K562 (cell line): ENCODE results near the gene PIK3CD. TPM values are rescaled to one million over a fixed set of nuclear protein-coding genes. Genes with fewer than 3 reads are reported as not detected.

ENCODE experiments used
- ATAC-seq: fragments of 200-7000 bp; cut with Tn5 transposase; 3 replicates; pipeline ENCODE4 v1.9.1; 2020; ENCODE audit warnings: moderate library complexity
- BruUV-seq: library from RNA; stranded (reverse); fragments of 400-500 nt; replicated peaks from 2 replicates; lab custom pipeline; 2021; lab: Mats Ljungman, UMichigan
- CTCF ChIA-PET: fragments of 300-600 bp; formaldehyde crosslinking; extraction: SDS; loops from one replicate; lab custom pipeline; 2021; ENCODE audit warnings: low intra/inter-chr PET ratio; lab: Yijun Ruan, JAX
- POLR2A ChIA-PET: fragments of 300-600, 350-650 bp; sonication (Branson Sonifier 250); formaldehyde crosslinking; extraction: SDS; loops from one replicate; lab custom pipeline; 2021; ENCODE audit warnings: antibody characterized with exemption, inconsistent platforms; lab: Yijun Ruan, JAX
- DNase-seq, 4 experiments: peaks; one replicate each; pipeline versions ENCODE4 v3.0.0 to v3.0.0-alpha.2; 2011 to 2018; ENCODE audit warnings: low spot score in 3 of 4, mixed read lengths in 3 of 4; ENCODE audit errors: extremely low read depth in 1 of 4
- FAIRE-seq: peaks from 2 replicates; lab custom pipeline; 2011; peaks lifted over from hg19 to GRCh38; lab: Jason Lieb, UNC
- H2AFZ ChIP-seq: 2 replicates; pipeline ENCODE4 v1.6.0; 2011; ENCODE audit warnings: low read depth, low read length, control low read depth, inconsistent platforms
- H3K27ac ChIP-seq: fragments of 200-600 bp; 3 replicates; pipeline ENCODE4 v1.8.0; 2011; ENCODE audit warnings: low read depth, mild to moderate bottlenecking, control low read depth, inconsistent platforms, low read length, moderate library complexity, mixed read lengths; ENCODE audit errors: extremely low read depth
- H3K27me3 ChIP-seq, 2 experiments: fragments of 300-600 bp in 1 of 2; 2 replicates in 1 of 2; 3 replicates in 1 of 2; pipeline versions ENCODE4 v1.6.0 to v1.8.0; 2011; ENCODE audit warnings: inconsistent platforms in 2 of 2, low read length in 2 of 2, mild to moderate bottlenecking in 1 of 2, mixed read lengths in 1 of 2, moderate library complexity in 1 of 2; ENCODE audit not compliant: control insufficient read depth in 2 of 2, insufficient read depth in 2 of 2
- H3K36me3 ChIP-seq: fragments of 300-600 bp; 3 replicates; pipeline ENCODE4 v1.8.0; 2011; ENCODE audit warnings: mild to moderate bottlenecking, low read length, inconsistent platforms; ENCODE audit not compliant: control insufficient read depth, insufficient read depth
- H3K4me1 ChIP-seq, 2 experiments: fragments of 200-600 bp in 1 of 2; replicated peaks in 1 of 2; 2 replicates in 1 of 2; 3 replicates in 1 of 2; pipeline versions ENCODE4 v1.5.1 to v1.8.0; 2011; ENCODE audit warnings: inconsistent platforms in 2 of 2, low read length in 2 of 2, mild to moderate bottlenecking in 1 of 2, mixed read lengths in 1 of 2, moderate library complexity in 1 of 2; ENCODE audit not compliant: control insufficient read depth in 2 of 2, insufficient read depth in 2 of 2
- H3K4me2 ChIP-seq: 2 replicates; pipeline ENCODE4 v1.6.1; 2011; ENCODE audit warnings: low read length, control low read depth, inconsistent platforms, mixed read lengths; ENCODE audit not compliant: insufficient read depth
- H3K4me3 ChIP-seq: fragments of 200-600 bp; sonication (generic), shearing (Covaris generic); 2 replicates; pipeline ENCODE4 v1.5.1; 2016; ENCODE audit warnings: control low read depth, inconsistent platforms
- H3K79me2 ChIP-seq: fragments of 200-600 bp; 3 replicates; pipeline ENCODE4 v1.8.0; 2011; ENCODE audit warnings: low read length, inconsistent platforms; ENCODE audit not compliant: control insufficient read depth, insufficient read depth
- H3K9ac ChIP-seq, 2 experiments: 2 replicates each; pipeline versions ENCODE4 v1.6.0 to v1.6.1; 2011; ENCODE audit warnings: low read depth in 2 of 2, low read length in 2 of 2, control low read depth in 1 of 2, inconsistent platforms in 1 of 2, mild to moderate bottlenecking in 1 of 2, mixed read lengths in 1 of 2; ENCODE audit not compliant: insufficient read depth in 1 of 2
- H3K9me1 ChIP-seq: one replicate; pipeline ENCODE4 v1.6.0; 2011; ENCODE audit warnings: inconsistent platforms, mild to moderate bottlenecking, low read length, moderate library complexity; ENCODE audit not compliant: control insufficient read depth, insufficient read depth
- H3K9me3 ChIP-seq: replicated peaks from 2 replicates; pipeline ENCODE4 v1.5.1; 2011; ENCODE audit warnings: low read depth, low read length, inconsistent platforms; ENCODE audit not compliant: control insufficient read depth, insufficient read depth
- H4K20me1 ChIP-seq: replicated peaks from 2 replicates; pipeline ENCODE4 v1.6.1; 2011; ENCODE audit warnings: low read length, inconsistent platforms, mixed read lengths; ENCODE audit not compliant: control insufficient read depth, insufficient read depth
- BDP1 ChIP-seq: IDR thresholded peaks from 3 replicates; pipeline ENCODE4 v1.6.1; 2011; ENCODE audit not compliant: insufficient read length, insufficient read depth
- CHCHD3 ChIP-seq: fragments of 250-450 bp; sonication (Bioruptor Pico); IDR thresholded peaks from 2 replicates; pipeline ENCODE4 v2.1.2; 2022; ENCODE audit warnings: mild to moderate bottlenecking
- MEF2A ChIP-seq: IDR thresholded peaks from 2 replicates; pipeline ENCODE4 v1.6.1; 2011; ENCODE audit warnings: low read depth, mild to moderate bottlenecking, low read length, moderate library complexity; ENCODE audit not compliant: control insufficient read depth
- MEIS2 ChIP-seq: fragments of 450-650 bp; IDR thresholded peaks from 2 replicates; pipeline ENCODE4 v1.6.1; 2014; ENCODE audit warnings: mild to moderate bottlenecking; ENCODE audit not compliant: partially characterized antibody
- MTA3 ChIP-seq: fragments of 450-650 bp; formaldehyde crosslinking; IDR thresholded peaks from 2 replicates; pipeline ENCODE4 v1.6.1; 2017; ENCODE audit warnings: mild to moderate bottlenecking, borderline replicate concordance
- ZBTB33 ChIP-seq: sonication (generic); formaldehyde crosslinking; IDR thresholded peaks from 2 replicates; pipeline ENCODE4 v1.8.1; 2023; ENCODE audit warnings: mild to moderate bottlenecking, missing genetic modification reagents
- ZNF140 ChIP-seq: fragments of 250-450 bp; sonication (Bioruptor Pico); IDR thresholded peaks from 2 replicates; pipeline ENCODE4 v1.8.0; 2021; ENCODE audit warnings: moderate library complexity, mild to moderate bottlenecking, inconsistent platforms
- WGBS: fragments of 100-300 bp; shearing (Covaris generic); methylation state at CpG from one replicate; pipeline ENCODE4 v1.1.6; 2016; ENCODE audit warnings: low coverage, mixed read lengths; ENCODE audit not compliant: insufficient coverage; ENCODE audit errors: missing lambda C conversion rate; 5-methylcytosine and 5-hydroxymethylcytosine counted together
- in situ Hi-C: fragments of 300-500 bp; cut with MboI; formaldehyde crosslinking; loops from 4 replicates; pipeline ENCODE4 v1.15.0; 2018; ENCODE audit warnings: inconsistent platforms, mixed read lengths
- intact Hi-C: fragments of 100-400 bp; cut with micrococcal nuclease; formaldehyde crosslinking; loops from 2 replicates; pipeline ENCODE4 v1.14.2; 2022
- polyA plus RNA-seq, 8 experiments: library from polyadenylated mRNA; depleted of rRNA in 4 of 8; stranded (reverse) in 5 of 8; unstranded in 3 of 8; fragments of >200 nt; fragmentation: Nextera tagmentation in 2 of 8; fragmentation: Illumina TruSeq in 1 of 8; extraction: Ambion mirVana in 2 of 8; extraction: Trizol in 1 of 8; gene quantifications; 2 replicates each; pipeline versions ENCODE4 v1.2.1 to v1.2.3, GENCODE V29; 2011 to 2014; ENCODE audit warnings: inconsistent platforms in 1 of 8, missing spikeins in 1 of 8
- total RNA-seq, 7 experiments: library from RNA; depleted of rRNA in 6 of 7; stranded (reverse); fragments of >200 nt in 6 of 7; fragmentation: Illumina TruSeq in 2 of 7; extraction: Trizol in 2 of 7; gene quantifications; 2 replicates each; pipeline versions ENCODE4 v1.2.1 to v1.2.3, GENCODE V29; 2011 to 2021; ENCODE audit warnings: low replicate concordance in 1 of 7
- TF ChIP-seq, protein P1 (sequence below): fragments of 450-650 bp; IDR thresholded peaks from 2 replicates; pipeline ENCODE4 v1.6.1; 2016; ENCODE audit warnings: mild to moderate bottlenecking, moderate library complexity

PIK3CD gene
- total and polyA plus RNA-seq, 9 of the 15 experiments (the other 6 are each of a cell fraction or from before 2014, with no cell fraction given), result 1.8 to 20.8 (median 7.2) TPM

- ATAC-seq (no peak), DNase-seq (no peak), FAIRE-seq (no peak)
- Histone ChIP-seq H3K9me3 (no peaks in the 10 kb centered on the region), H3K9me1 (no peaks in the 10 kb centered on the region), H4K20me1 (no peaks in the 10 kb centered on the region), H3K27me3 (no peaks in the 10 kb centered on the region), H3K4me2 (no peak overlapping the region), H3K79me2 (no peaks in the 10 kb centered on the region), H3K36me3 (peaks cover 22% of the 10 kb centered on the region), H3K27ac (no peak overlapping the region), H3K4me1 (no peaks in the 10 kb centered on the region; a peak in 1 of 5 replicates), H3K4me3 (no peak overlapping the region), H2AFZ (no peak overlapping the region), H3K9ac (no peak overlapping the region)
- ChIA-PET POLR2A (interaction anchor here (0.7 to 1.5 kb wide), 3 partner anchors 13 to 25 kb away, joined by 3 to 6 read pairs (median 3); no protein-coding TSS in a partner anchor), CTCF (interaction anchor here (0.6 to 0.7 kb wide), 2 partner anchors 10 to 60 kb away, joined by 3 to 4 read pairs; no protein-coding TSS in a partner anchor)
- intact Hi-C loops (no loop called here), in situ Hi-C loops (no loop called here)
- 67% methylated on average over 3 of the region's 3 CpGs for WGBS
- no TSS peak for BruUV-seq
- TF ChIP-seq MTA3, result no peak
- TF ChIP-seq BDP1, result no peak
- no peak for TF ChIP-seq MEF2A
- no peak for TF ChIP-seq ZBTB33
- TF ChIP-seq, protein P1, sequence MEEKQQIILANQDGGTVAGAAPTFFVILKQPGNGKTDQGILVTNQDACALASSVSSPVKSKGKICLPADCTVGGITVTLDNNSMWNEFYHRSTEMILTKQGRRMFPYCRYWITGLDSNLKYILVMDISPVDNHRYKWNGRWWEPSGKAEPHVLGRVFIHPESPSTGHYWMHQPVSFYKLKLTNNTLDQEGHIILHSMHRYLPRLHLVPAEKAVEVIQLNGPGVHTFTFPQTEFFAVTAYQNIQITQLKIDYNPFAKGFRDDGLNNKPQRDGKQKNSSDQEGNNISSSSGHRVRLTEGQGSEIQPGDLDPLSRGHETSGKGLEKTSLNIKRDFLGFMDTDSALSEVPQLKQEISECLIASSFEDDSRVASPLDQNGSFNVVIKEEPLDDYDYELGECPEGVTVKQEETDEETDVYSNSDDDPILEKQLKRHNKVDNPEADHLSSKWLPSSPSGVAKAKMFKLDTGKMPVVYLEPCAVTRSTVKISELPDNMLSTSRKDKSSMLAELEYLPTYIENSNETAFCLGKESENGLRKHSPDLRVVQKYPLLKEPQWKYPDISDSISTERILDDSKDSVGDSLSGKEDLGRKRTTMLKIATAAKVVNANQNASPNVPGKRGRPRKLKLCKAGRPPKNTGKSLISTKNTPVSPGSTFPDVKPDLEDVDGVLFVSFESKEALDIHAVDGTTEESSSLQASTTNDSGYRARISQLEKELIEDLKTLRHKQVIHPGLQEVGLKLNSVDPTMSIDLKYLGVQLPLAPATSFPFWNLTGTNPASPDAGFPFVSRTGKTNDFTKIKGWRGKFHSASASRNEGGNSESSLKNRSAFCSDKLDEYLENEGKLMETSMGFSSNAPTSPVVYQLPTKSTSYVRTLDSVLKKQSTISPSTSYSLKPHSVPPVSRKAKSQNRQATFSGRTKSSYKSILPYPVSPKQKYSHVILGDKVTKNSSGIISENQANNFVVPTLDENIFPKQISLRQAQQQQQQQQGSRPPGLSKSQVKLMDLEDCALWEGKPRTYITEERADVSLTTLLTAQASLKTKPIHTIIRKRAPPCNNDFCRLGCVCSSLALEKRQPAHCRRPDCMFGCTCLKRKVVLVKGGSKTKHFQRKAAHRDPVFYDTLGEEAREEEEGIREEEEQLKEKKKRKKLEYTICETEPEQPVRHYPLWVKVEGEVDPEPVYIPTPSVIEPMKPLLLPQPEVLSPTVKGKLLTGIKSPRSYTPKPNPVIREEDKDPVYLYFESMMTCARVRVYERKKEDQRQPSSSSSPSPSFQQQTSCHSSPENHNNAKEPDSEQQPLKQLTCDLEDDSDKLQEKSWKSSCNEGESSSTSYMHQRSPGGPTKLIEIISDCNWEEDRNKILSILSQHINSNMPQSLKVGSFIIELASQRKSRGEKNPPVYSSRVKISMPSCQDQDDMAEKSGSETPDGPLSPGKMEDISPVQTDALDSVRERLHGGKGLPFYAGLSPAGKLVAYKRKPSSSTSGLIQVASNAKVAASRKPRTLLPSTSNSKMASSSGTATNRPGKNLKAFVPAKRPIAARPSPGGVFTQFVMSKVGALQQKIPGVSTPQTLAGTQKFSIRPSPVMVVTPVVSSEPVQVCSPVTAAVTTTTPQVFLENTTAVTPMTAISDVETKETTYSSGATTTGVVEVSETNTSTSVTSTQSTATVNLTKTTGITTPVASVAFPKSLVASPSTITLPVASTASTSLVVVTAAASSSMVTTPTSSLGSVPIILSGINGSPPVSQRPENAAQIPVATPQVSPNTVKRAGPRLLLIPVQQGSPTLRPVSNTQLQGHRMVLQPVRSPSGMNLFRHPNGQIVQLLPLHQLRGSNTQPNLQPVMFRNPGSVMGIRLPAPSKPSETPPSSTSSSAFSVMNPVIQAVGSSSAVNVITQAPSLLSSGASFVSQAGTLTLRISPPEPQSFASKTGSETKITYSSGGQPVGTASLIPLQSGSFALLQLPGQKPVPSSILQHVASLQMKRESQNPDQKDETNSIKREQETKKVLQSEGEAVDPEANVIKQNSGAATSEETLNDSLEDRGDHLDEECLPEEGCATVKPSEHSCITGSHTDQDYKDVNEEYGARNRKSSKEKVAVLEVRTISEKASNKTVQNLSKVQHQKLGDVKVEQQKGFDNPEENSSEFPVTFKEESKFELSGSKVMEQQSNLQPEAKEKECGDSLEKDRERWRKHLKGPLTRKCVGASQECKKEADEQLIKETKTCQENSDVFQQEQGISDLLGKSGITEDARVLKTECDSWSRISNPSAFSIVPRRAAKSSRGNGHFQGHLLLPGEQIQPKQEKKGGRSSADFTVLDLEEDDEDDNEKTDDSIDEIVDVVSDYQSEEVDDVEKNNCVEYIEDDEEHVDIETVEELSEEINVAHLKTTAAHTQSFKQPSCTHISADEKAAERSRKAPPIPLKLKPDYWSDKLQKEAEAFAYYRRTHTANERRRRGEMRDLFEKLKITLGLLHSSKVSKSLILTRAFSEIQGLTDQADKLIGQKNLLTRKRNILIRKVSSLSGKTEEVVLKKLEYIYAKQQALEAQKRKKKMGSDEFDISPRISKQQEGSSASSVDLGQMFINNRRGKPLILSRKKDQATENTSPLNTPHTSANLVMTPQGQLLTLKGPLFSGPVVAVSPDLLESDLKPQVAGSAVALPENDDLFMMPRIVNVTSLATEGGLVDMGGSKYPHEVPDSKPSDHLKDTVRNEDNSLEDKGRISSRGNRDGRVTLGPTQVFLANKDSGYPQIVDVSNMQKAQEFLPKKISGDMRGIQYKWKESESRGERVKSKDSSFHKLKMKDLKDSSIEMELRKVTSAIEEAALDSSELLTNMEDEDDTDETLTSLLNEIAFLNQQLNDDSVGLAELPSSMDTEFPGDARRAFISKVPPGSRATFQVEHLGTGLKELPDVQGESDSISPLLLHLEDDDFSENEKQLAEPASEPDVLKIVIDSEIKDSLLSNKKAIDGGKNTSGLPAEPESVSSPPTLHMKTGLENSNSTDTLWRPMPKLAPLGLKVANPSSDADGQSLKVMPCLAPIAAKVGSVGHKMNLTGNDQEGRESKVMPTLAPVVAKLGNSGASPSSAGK, result no peak
- no peak for TF ChIP-seq MEIS2
- TF ChIP-seq ZNF140 (CRISPR knock-in tag), result no peak
- TF ChIP-seq CHCHD3 (CRISPR knock-in tag), result no peak
Observed at GRCh38 chr1:9746211-9746610, 94.7 kb downstream of the PIK3CD start.
